GM19438 (cell line): ENCODE results near the gene MED10.

Experiments
- ATAC-seq: cut with Tn5 transposase; IDR thresholded peaks from one replicate; pipeline ENCODE4 v1.9.1; 2021; ENCODE audit warnings: low read depth; ENCODE audit not compliant: unreplicated experiment

MED10 gene

GRCh38 chr5:6353602-6354302 is 24.6 kb downstream of the MED10 start:
- ATAC-seq = no peak

DNA sequence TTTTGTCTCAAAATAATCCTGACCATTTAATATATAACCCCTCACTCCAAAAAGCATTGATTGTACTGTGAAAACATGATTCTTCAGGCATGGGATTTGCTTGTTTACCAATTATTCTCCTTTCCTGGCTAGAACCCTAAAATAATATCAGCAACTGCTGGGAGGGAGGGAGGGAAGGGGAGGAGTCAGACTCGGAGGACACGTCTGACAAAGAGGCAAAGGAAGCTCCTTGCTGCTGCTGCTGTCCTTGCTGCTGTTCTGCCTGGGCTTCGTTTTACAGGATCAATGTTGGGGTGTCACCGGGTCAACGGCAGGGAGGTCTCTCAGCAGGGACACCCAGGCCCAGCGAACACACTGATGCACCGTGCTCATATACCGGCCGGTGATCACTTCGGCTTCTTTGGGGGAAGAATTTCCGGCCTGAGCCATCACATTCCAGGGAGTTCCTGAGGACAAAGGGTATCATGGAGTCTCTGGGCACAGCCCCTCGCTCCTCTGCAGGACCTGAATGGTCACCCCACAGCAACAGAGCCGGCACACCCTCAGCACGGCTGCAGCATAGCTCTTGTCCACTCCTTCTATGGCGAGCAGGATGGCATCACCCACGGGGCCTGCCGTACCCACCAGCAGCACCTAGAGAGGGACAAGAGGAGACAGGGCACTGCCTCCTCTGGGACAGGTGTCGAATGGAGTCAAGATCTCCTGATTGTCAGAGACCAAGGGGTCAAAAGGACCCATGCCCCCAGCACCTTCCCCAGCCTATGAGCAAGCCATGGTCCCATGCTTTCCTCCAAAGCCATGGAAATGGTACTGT is 27.9 kb downstream of the MED10 start:
- ATAC-seq = no peak

DNA sequence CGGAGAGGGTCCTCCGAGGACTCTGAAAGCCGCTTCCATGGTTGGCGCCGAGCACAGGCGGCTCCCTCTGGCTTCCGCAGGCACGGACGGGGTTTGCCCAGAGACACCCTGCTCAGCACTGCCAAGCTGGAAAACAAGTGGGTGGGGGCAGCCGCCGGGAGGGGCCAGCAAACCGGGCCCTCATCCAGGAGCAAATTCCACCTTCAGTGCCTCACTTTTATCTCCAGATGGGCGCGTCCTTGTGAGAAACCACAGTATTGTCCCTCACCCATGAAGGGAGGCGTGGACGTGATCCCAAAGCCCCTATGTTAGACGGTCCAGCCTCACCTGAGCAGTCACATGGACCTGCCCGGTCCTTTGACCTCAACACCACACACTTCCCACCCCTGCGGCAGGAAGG is 29.0 kb downstream of the MED10 start:
- no peak for ATAC-seq

DNA sequence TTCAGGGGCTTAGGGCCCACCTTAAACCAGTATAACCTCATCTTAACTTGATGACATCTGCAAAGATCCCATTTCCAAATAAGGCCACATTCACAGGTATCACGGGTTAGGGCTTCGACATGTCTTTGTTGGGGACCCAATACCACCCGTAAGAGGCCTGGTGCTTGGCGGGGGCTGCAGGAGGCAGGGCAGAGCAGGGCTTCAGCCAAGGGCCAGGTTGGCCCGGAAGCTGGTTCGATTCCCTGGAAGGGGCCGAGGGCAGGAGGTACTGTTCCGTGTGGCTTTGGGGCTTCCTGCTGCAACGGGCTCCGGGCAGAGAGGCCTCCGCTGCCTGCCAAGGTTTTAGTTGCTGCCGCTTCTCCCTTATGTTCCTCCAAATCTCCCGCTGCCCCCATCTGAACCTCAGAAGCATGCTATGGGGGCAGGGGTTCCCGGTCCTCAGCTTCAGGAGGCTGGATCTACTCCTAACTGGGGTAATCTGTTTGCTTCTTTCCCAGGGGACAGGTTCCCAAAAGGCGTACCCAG is 29.8 kb downstream of the MED10 start:
- ATAC-seq = no peak

- no peak for ATAC-seq
Observed at GRCh38 chr5:6347673-6348072, 30.7 kb downstream of the MED10 start.

- no peak for ATAC-seq
Observed at GRCh38 chr5:6347165-6347564, 31.2 kb downstream of the MED10 start.

DNA sequence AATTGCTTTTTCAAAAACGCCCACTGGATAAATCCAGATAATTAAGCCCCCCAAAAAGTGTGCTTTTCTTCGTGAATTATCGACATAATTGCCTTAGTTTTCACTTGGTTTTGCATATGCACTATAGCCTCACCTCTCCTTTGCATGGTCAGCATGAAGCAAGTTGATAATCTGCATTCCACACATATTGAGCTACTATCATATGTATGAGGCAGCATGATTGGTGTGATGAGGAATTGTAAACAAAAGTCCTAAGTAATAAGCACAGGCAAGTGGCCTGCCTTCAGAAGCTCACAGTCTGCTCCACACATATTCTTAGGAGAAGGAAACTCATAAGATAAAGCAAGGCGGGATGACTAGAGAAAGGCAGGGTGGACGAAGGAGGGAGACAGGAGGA is 33.8 kb downstream of the MED10 start:
- no peak for ATAC-seq

GRCh38 chr5:6343951-6344592 is 34.3 kb downstream of the MED10 start:
- ATAC-seq = no peak

DNA sequence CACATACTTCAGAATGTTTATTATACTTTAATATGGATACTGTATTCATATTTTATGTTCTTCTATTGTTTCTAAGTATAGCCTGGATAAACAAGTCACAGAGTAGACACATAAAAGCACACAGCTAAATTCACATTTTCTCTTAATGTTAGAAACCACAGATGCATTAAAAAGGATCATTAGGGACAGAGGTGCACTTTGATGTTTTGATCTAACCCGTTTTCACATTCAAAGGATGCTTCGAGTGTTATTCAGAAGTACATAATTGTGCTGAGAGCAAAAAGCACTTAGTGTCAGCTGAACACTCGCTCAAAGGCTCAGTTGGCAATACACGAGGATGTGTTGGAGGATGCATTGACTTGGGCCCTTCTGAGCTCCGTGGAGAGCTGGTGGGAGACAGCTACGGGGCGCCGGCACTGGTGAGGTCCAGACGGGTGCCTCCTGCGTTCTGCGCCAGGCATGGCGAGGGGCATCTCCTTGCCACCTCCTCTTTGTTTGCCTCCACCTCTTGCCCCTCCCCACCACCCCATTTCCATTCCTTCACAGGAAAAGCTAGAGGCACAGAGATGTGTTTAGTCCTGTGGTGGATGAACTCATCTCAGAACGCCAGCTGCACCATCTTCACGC is 35.5 kb downstream of the MED10 start:
- no peak for ATAC-seq

DNA sequence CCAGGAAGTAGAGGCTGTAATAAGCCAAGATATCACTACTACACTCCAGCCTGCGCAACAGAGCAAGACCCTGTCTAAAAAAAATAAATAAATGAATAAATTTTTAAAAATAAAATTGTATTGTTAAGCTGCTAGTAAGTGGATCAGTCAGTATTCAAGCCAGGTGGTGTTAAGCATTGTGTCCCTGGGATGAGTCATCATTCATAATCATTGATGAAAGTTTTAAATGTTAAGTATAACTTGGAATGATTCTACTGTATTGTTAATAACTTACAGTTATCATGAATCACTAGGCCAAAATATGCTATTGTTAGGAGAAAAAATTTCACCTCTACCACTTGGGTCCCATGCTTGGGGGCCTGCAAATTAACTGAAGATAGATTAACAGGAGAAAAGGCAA is 38.2 kb downstream of the MED10 start:
- ATAC-seq = no peak

GRCh38 chr5:6338871-6339270 is 39.5 kb downstream of the MED10 start:
- no peak for ATAC-seq

GRCh38 chr5:6338135-6338534 is 40.2 kb downstream of the MED10 start:
- no peak for ATAC-seq

DNA sequence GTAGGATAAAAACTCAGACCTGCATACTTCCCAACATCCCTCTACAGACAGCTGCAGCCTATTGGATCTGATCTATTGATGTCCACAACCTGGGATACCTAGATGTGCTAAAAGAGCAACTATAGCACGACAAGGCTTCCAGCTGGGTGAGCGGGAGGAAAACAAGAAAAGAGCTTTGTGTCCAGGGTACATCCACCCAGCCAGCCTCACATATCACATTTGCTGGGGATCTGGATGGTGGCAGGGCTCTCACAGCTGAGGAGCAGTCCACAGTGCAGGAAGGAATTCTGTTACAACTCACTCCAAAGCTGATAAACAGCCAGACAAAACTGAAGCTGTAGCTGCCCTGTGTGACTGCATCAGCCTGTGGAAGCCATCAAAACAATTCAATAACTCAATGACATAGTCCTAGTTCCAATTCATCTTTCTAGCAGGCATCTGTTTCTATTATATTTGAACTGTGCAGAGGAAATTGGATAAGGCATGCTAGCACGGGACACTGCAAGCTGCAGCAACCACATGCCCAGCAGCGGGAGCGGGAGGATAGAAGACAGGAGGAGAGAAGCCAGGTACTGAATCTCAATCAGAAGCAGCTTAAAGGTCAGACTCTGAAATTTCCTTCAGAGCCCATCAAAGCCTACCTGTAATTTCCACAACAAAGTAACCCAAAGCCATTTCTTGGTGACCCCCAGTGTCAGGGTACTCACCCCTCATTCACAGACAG is 45.0 kb downstream of the MED10 start:
- no peak for ATAC-seq

DNA sequence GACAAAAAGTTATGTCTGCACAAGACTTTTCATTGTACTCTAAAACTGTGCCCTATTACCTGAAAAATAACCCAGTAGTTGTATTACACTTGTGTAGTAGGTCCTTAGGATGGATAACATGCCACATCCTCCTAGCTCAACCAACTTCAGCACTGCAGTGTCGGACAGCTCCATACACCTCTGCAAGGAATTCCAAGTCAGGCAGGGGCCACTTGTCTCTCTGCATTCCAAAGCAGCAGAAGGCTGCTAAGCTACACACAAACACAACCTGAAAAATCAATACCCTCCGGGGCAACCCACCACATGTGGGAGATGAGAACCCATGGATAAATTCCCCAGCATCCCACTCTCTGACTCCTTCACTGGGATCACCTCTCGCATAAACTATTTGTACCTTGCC is 50.2 kb downstream of the MED10 start:
- ATAC-seq = no peak

GRCh38 chr5:6326776-6327175 is 51.6 kb downstream of the MED10 start:
- ATAC-seq = no peak

GRCh38 chr5:6322163-6322713 is 56.1 kb downstream of the MED10 start:
- ATAC-seq = no peak
